Measurements from ENCODE around the gene GRPEL1. TPM values are rescaled to one million over a fixed set of nuclear protein-coding genes. Genes with fewer than 3 reads are reported as not detected.
A peak's percentile ranks its signal among the peaks of the same experiment; 100 is the strongest.

Gene GRPEL1
- total and polyA plus RNA-seq, 10 of the 15 experiments (the other 5 are each of a cell fraction or from before 2014, with no cell fraction given) = 30.8 to 119 (median 67.6) TPM

- TF ChIP-seq ZBTB40 (IDR thresholded peaks at IDR 0.05; ENCODE audit: borderline replicate concordance) (no peak), BCL11A (IDR thresholded peaks at IDR 0.05; ENCODE audit: low read depth, low read length) (no peak), RELA (IDR thresholded peaks at IDR 0.05; ENCODE audit: borderline replicate concordance, partially characterized antibody) (no peak), MTA2 (IDR thresholded peaks at IDR 0.05; ENCODE audit: low read depth) (no peak), EP300 (IDR thresholded peaks at IDR 0.05; ENCODE audit: borderline replicate concordance in 1 of 2, control insufficient read depth in 1 of 2, low read depth in 2 of 2, low read length in 2 of 2) (no peak), SMAD5 (IDR thresholded peaks at IDR 0.05; ENCODE audit: low read depth) (no peak), EGR1 (IDR thresholded peaks at IDR 0.05; ENCODE audit: borderline replicate concordance in 1 of 2, low read depth in 2 of 2, low read length in 2 of 2) (peak in 1 of 2 experiments; percentile 68; a peak in 2 of 3 replicates), HDAC6 (IDR thresholded peaks at IDR 0.05; ENCODE audit: unreplicated experiment) (no peak), PAX8 (IDR thresholded peaks at IDR 0.05) (no peak), BRCA1 (IDR thresholded peaks at IDR 0.05; ENCODE audit: low read depth, low read length) (no peak), BMI1 (IDR thresholded peaks at IDR 0.05; ENCODE audit: borderline replicate concordance) (peak; percentile 92), LARP7 (IDR thresholded peaks at IDR 0.05) (peak; percentile 77; the same call in 1 of the 2 replicates), REST (IDR thresholded peaks at IDR 0.05; ENCODE audit: low read depth, low read length) (no peak), SREBF1 (IDR thresholded peaks at IDR 0.05; ENCODE audit: low read length) (no peak)
- TF ChIP-seq, protein P1, sequence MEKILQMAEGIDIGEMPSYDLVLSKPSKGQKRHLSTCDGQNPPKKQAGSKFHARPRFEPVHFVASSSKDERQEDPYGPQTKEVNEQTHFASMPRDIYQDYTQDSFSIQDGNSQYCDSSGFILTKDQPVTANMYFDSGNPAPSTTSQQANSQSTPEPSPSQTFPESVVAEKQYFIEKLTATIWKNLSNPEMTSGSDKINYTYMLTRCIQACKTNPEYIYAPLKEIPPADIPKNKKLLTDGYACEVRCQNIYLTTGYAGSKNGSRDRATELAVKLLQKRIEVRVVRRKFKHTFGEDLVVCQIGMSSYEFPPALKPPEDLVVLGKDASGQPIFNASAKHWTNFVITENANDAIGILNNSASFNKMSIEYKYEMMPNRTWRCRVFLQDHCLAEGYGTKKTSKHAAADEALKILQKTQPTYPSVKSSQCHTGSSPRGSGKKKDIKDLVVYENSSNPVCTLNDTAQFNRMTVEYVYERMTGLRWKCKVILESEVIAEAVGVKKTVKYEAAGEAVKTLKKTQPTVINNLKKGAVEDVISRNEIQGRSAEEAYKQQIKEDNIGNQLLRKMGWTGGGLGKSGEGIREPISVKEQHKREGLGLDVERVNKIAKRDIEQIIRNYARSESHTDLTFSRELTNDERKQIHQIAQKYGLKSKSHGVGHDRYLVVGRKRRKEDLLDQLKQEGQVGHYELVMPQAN (conservative IDR thresholded peaks at IDR 0.05) = peak; percentile 98
- TF ChIP-seq, protein P2, sequence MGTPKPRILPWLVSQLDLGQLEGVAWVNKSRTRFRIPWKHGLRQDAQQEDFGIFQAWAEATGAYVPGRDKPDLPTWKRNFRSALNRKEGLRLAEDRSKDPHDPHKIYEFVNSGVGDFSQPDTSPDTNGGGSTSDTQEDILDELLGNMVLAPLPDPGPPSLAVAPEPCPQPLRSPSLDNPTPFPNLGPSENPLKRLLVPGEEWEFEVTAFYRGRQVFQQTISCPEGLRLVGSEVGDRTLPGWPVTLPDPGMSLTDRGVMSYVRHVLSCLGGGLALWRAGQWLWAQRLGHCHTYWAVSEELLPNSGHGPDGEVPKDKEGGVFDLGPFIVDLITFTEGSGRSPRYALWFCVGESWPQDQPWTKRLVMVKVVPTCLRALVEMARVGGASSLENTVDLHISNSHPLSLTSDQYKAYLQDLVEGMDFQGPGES (IDR thresholded peaks at IDR 0.05) = peak; percentile 72; the same call in 1 of the 2 replicates
These were observed 25.2 kb downstream of the GRPEL1 start (continued) for GRCh38 chr4:7042503-7043283.
